ENCODE results near the gene DLX1. TPM values are rescaled to one million over a fixed set of nuclear protein-coding genes. Genes with fewer than 3 reads are reported as not detected.

DLX1 gene
- total and polyA plus RNA-seq, 3 donors from 2014 or later: 0.21 TPM; not detected in 2

DNA sequence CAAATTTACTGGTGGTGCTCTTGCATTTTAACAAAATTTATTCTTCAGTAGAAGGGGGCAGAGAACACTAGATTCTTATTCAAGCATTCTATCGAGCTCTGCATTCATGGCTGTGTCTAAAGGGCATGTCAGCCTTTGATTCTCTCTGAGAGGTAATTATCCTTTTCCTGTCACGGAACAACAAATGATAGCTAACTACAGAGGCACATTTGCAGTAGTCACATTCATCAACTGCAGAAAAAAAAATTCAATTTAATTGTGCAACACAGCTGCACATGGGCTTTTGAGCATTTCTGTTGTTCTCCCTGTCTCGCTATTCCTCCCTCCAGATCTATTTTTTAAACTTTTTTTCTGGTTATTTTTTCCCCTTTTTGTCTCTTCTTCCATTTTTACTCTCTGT lies 13.0 kb upstream of the DLX1 start:
- Histone ChIP-seq H3K4me1 (no peaks in the 10 kb centered on the region), H3K9me3 (no peaks in the 10 kb centered on the region), H3K27me3 (no peaks in the 10 kb centered on the region), H3K4me3 (no peak overlapping the region), H3K36me3 (ENCODE audit: low read depth, missing control alignments) (no peaks in the 10 kb centered on the region), H3K27ac (no peak overlapping the region)
- DNase-seq: no peak
- 90 to 97% methylated on average over 3 of the region's 3 CpGs for WGBS, 2 donors
- intact Hi-C loops (cut with DNase I; ENCODE audit: low total_unique reads): no loop called here
- no peak for TF ChIP-seq POLR2A (IDR thresholded peaks at IDR 0.05)
- TF ChIP-seq, protein P1, sequence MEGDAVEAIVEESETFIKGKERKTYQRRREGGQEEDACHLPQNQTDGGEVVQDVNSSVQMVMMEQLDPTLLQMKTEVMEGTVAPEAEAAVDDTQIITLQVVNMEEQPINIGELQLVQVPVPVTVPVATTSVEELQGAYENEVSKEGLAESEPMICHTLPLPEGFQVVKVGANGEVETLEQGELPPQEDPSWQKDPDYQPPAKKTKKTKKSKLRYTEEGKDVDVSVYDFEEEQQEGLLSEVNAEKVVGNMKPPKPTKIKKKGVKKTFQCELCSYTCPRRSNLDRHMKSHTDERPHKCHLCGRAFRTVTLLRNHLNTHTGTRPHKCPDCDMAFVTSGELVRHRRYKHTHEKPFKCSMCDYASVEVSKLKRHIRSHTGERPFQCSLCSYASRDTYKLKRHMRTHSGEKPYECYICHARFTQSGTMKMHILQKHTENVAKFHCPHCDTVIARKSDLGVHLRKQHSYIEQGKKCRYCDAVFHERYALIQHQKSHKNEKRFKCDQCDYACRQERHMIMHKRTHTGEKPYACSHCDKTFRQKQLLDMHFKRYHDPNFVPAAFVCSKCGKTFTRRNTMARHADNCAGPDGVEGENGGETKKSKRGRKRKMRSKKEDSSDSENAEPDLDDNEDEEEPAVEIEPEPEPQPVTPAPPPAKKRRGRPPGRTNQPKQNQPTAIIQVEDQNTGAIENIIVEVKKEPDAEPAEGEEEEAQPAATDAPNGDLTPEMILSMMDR (IDR thresholded peaks at IDR 0.05): no peak

DNA sequence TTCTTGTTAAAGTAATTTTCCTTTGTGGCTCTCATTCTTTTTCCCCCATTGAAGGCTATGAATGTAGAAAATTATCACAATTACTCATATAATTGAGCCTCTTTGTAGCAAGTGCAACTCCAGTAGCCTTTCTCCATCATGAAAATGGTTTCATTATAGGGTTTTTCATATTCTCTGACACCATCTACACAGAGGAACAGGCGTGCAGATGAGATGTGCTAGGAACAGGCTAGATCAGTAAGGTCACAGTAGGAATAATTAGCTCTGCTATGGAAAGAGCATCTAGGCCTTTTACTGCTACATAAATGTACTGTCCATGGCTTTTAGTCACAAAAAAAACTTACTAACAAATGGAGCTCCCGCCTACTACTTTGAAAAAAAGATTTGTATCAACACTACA lies 12.6 kb upstream of the DLX1 start:
- WGBS, 2 donors: 80 to 92% methylated on average over 2 of the region's 2 CpGs
- Histone ChIP-seq H3K27me3 (no peaks in the 10 kb centered on the region), H3K4me3 (no peak overlapping the region), H3K4me1 (no peaks in the 10 kb centered on the region), H3K27ac (no peak overlapping the region), H3K36me3 (ENCODE audit: low read depth, missing control alignments) (no peaks in the 10 kb centered on the region), H3K9me3 (no peaks in the 10 kb centered on the region)
- DNase-seq: no peak
- intact Hi-C loops (cut with DNase I; ENCODE audit: low total_unique reads): no loop called here
- TF ChIP-seq, protein P1 (IDR thresholded peaks at IDR 0.05): no peak
- no peak for TF ChIP-seq POLR2A (IDR thresholded peaks at IDR 0.05)

DNA sequence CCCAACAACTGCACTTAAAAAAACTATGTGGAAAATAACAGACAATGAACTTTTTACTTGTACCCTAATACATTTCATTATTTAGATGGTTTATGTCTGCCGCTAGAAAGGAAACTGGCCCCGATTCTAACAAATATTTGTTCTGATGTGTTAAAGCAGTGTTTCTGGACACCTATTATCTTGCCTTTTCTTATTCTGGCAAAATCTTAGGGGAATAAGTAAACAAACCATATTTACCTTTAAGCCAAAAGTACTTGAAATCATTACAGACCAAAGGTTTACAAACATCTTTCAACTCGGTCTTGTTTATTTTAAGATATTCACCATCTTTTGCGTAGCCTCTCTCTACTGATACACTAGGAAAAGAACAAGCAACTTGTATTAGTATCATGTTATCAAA lies 11.8 kb upstream of the DLX1 start:
- intact Hi-C loops (cut with DNase I; ENCODE audit: low total_unique reads): no loop called here

DNA sequence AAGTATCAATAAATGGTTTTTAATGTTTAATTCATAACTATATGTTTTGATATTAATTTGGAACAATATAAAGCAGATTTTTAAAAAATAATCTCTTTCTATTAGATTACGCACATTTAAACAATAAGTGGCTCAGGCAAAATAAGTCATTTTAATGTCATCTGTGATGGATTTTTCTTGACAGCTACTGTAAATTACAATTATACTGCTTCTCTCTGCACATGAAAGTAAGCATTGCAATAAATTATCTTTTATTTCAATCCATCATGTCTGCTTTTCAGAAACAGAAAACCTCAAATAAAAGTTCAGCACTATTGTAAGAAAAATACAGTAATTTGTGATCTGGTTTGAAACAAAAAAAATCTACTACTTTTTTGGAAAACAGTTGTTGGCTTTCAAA lies 11.1 kb upstream of the DLX1 start:
- no peaks in the 10 kb centered on the region for H3K4me1 ChIP-seq
- no peaks in the 10 kb centered on the region for H3K36me3 ChIP-seq (ENCODE audit: low read depth, missing control alignments)
- WGBS, 2 donors: 88 to 98% methylated on average over 1 of the region's 1 CpG
- H3K9me3 ChIP-seq: no peaks in the 10 kb centered on the region
- DNase-seq: no peak
- no peak overlapping the region for H3K4me3 ChIP-seq
- H3K27me3 ChIP-seq: no peaks in the 10 kb centered on the region
- intact Hi-C loops (cut with DNase I; ENCODE audit: low total_unique reads): no loop called here
- H3K27ac ChIP-seq: no peak overlapping the region
- TF ChIP-seq, protein P1 (IDR thresholded peaks at IDR 0.05): no peak
- no peak for TF ChIP-seq POLR2A (IDR thresholded peaks at IDR 0.05)

More for the DNA sequence above, 11.8 kb upstream of the DLX1 start:
- Histone ChIP-seq H3K36me3 (ENCODE audit: low read depth, missing control alignments) (no peaks in the 10 kb centered on the region), H3K4me3 (no peak overlapping the region), H3K9me3 (no peaks in the 10 kb centered on the region), H3K4me1 (no peaks in the 10 kb centered on the region), H3K27ac (no peak overlapping the region), H3K27me3 (no peaks in the 10 kb centered on the region)
- no peak for TF ChIP-seq POLR2A (IDR thresholded peaks at IDR 0.05)
- TF ChIP-seq, protein P1 (IDR thresholded peaks at IDR 0.05): no peak
- 95% methylated on average over 4 of the region's 4 CpGs for WGBS, 2 donors
- DNase-seq: no peak

DNA sequence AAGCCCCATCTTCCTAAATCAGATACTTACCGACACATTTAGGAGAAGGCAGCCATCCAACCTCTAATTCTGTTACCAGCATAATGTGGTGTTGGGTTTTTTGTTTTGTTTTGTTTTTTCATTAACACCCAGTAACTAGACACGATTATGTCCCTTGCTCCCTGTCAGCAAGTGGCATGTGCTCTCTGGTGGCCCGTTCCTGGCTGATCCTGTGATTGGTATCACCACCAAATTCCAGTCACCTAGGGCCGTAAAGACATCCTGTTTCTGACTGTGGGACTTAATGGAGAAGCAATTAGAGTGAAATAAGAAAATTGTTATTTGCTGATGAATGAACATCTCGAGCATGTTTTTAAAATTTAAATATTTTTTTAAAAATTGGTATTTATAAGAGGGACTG lies 5.9 kb upstream of the DLX1 start:
- no peak for DNase-seq
- 87 to 91% methylated on average over 5 of the region's 5 CpGs for WGBS, 2 donors
- Histone ChIP-seq H3K9me3 (no peaks in the 10 kb centered on the region), H3K27me3 (no peaks in the 10 kb centered on the region), H3K27ac (no peak overlapping the region), H3K4me1 (peaks cover 1% of the 10 kb centered on the region), H3K36me3 (ENCODE audit: low read depth, missing control alignments) (no peaks in the 10 kb centered on the region), H3K4me3 (no peak overlapping the region)
- intact Hi-C loops (cut with DNase I; ENCODE audit: low total_unique reads): no loop called here
- TF ChIP-seq, protein P1 (IDR thresholded peaks at IDR 0.05): no peak
- no peak for TF ChIP-seq POLR2A (IDR thresholded peaks at IDR 0.05)

All from testis (tissue), 3 donors.